ENCODE results near the gene ZNF501.

ZNF501 gene

GRCh38 chr3:44712455-44713075, 16.9 kb upstream of the ZNF501 start, which contains the start of gene ZNF502:
Gene ZNF502 (plus strand): TSS chr3:44712660. CDS start chr3:44720262, 7,602 bp downstream.
- Histone ChIP-seq H3K27me3 (replicated peaks) (no peaks in the 10 kb centered on the region), H3K4me3 (ENCODE audit: low read depth, low read length) (peak within 1 kb of the TSS; percentile 93), H3K36me3 (replicated peaks) (peaks cover 2% of the 10 kb centered on the region), H3K27ac (peak within 1 kb of the TSS; percentile 52)
- DNase-seq: peak; percentile 86
- in situ Hi-C loops (cut with HindIII; ENCODE audit: low pct_ligation_motif_present, low sequenced_read_pairs): no loop called here
- TF ChIP-seq CTCF (IDR thresholded peaks at IDR 0.05; ENCODE audit: low read depth, low read length, missing control alignments): peak; percentile 65

- peaks cover 27% of the 10 kb centered on the region for H3K36me3 ChIP-seq (replicated peaks)
- H3K4me3 ChIP-seq (ENCODE audit: low read depth, low read length): no peak overlapping the region
These were observed 8.0 kb upstream of the ZNF501 start for GRCh38 chr3:44721231-44722102.

GRCh38 chr3:44722103-44722401, 7.4 kb upstream of the ZNF501 start:
- Histone ChIP-seq H3K4me3 (ENCODE audit: low read depth, low read length) (no peak overlapping the region), H3K27me3 (replicated peaks) (no peaks in the 10 kb centered on the region), H3K27ac (no peak overlapping the region), H3K36me3 (replicated peaks) (peaks cover 27% of the 10 kb centered on the region)
- in situ Hi-C loops (cut with HindIII; ENCODE audit: low pct_ligation_motif_present, low sequenced_read_pairs): no loop called here
- no peak for DNase-seq
- no peak for TF ChIP-seq CTCF (IDR thresholded peaks at IDR 0.05; ENCODE audit: low read depth, low read length, missing control alignments)

More at GRCh38 chr3:44721231-44722102, 8.0 kb upstream of the ZNF501 start:
- Histone ChIP-seq H3K27ac (no peak overlapping the region), H3K27me3 (replicated peaks) (no peaks in the 10 kb centered on the region)
- in situ Hi-C loops (cut with HindIII; ENCODE audit: low pct_ligation_motif_present, low sequenced_read_pairs): no loop called here
- DNase-seq: no peak
- TF ChIP-seq CTCF (IDR thresholded peaks at IDR 0.05; ENCODE audit: low read depth, low read length, missing control alignments): no peak

- no peak for DNase-seq
- in situ Hi-C loops (cut with HindIII; ENCODE audit: low pct_ligation_motif_present, low sequenced_read_pairs): no loop called here
- TF ChIP-seq CTCF (IDR thresholded peaks at IDR 0.05; ENCODE audit: low read depth, low read length, missing control alignments): no peak
- no peak overlapping the region for H3K4me3 ChIP-seq (ENCODE audit: low read depth, low read length)
- H3K27me3 ChIP-seq (replicated peaks): no peaks in the 10 kb centered on the region
- peaks cover 13% of the 10 kb centered on the region for H3K36me3 ChIP-seq (replicated peaks)
- H3K27ac ChIP-seq: no peak overlapping the region
These were observed 5.3 kb downstream of the ZNF501 start for GRCh38 chr3:44734646-44735168.

- Histone ChIP-seq H3K27ac (peak overlapping the region; percentile 85), H3K4me3 (ENCODE audit: low read depth, low read length) (peak overlapping the region; percentile 91), H3K36me3 (replicated peaks) (peaks cover 2% of the 10 kb centered on the region), H3K27me3 (replicated peaks) (no peaks in the 10 kb centered on the region)
- TF ChIP-seq CTCF (IDR thresholded peaks at IDR 0.05; ENCODE audit: low read depth, low read length, missing control alignments): no peak
- no peak for DNase-seq
- in situ Hi-C loops (cut with HindIII; ENCODE audit: low pct_ligation_motif_present, low sequenced_read_pairs): no loop called here
These were observed 31.6 kb downstream of the ZNF501 start for GRCh38 chr3:44761101-44761423.
